HG02798 (cell line): ENCODE data around the gene RGS7.
A peak's percentile ranks its signal among the peaks of the same experiment; 100 is the strongest.
"Not testable (repeated sequence)": the region's sequence is repeated elsewhere in the genome, so short reads cannot be mapped to it uniquely, and the experiment has no call there.

Experiments
- ATAC-seq: cut with Tn5 transposase; IDR thresholded peaks from one replicate; pipeline ENCODE4 v1.9.1; 2021; ENCODE audit warnings: mild to moderate bottlenecking; ENCODE audit not compliant: unreplicated experiment, poor library complexity

Gene RGS7

DNA sequence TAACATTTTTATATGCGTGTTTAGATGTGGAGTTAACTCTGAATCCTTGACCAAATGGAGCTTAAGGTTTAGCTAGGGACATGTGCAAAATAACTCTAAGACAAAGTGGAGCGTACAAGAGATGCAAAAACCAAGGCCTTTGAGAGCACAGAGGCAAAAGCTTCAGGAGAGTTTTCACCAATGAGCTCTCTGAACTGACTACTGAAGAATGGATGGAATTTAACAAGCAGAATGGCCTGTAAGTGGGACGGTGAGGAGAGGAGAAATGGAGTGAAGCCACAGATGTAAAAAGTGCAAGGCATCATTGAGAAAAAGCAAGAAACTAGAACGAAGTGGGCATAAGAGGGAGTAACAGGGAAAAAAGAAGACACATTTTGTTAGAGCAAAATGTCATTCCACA lies 260.0 kb downstream of the RGS7 start:
- no peak for ATAC-seq

GRCh38 chr1:241095847-241096246 lies 261.2 kb downstream of the RGS7 start:
- no peak for ATAC-seq

DNA sequence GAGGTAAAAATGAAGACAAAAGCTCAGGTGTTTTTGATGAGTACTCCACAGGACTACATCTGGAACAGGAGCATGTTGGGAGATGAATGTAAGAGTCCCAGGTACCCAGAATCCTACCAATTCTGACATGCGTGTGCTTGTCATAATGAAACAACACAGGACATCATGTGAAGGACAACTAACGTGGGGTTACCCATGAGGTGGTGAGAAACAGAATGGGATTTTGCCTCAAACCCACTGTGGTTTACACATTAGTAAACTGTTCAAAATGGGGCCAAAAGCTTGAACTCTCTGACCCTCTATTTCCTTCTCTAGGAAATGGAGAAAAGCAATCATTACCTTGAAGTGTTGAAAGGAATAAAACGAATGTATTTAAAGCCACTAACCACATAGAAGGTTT lies 266.2 kb downstream of the RGS7 start:
- ATAC-seq: no peak

DNA sequence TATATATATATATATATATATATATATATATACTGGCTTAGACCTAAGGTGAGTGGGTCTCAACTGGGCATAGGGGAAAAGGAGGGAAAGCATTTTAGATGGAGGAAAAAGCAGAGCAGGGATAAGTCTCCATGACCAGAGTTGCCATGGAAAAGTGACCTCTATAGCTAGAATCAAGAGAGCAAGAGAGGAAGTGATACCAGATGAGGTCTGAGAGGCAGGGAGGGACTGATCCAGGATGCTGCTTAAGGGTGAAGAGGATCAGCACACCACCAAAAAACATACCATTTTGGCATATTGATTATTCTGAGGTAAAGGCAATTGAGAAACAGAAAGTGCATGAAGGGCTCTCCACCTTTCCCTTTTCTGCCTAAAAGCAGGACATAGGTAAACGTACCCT lies 267.9 kb downstream of the RGS7 start:
- not testable (repeated sequence) for ATAC-seq

DNA sequence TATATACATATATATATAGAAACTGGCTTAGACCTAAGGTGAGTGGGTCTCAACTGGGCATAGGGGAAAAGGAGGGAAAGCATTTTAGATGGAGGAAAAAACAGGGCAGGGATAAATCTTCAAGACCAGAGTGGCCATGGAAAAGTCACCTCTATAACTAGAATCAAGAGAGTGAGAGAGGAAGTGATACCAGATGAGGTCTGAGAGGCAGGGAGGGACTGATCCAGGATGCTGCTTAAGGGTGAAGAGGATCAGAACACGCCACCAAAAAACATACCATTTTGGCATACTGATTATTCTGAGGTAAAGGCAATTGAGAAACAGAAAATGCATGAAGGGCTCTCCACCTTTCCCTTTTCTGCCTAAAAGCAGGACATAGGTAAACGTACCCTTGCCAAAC lies 268.9 kb downstream of the RGS7 start:
- peak; percentile 53 for ATAC-seq

DNA sequence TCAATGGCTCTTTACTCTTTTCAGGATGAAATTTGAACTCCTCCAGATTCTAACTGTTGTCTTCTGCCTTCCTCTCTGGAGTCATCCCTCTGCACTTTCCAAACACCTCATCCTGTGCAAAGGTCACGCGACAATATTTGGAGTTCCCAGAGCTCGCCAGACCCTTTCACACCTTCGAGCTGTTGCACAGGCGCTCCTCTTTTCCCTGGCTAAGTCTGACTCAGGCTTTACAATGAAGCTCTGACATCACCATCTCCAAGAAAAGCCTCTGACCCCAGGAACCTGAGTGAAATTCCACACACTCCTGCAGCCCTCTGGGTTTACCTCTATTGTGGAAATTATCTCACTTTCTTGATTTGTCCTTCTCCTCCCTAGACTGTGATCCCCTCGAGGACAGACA lies 270.3 kb downstream of the RGS7 start:
- no peak for ATAC-seq

DNA sequence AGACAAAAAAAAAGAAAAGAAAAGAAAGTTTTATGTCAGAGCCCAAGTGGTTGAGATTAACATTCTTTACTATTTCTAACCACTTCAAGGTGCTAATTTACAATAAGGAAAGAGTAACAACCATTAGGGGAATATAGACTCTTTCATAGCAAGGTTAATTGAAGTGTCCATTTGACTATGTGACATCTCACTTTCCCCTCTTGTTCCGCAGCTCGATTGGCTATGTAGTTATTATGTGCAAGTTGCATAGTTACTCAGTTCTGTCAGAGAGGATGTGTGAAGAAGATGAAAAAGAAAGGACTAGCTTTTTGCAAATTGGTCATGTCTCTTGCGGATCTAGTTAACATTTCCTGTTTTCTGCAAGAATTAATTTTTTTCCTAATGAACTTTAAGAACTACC lies 273.7 kb downstream of the RGS7 start:
- ATAC-seq: no peak

GRCh38 chr1:241081473-241081872 lies 275.5 kb downstream of the RGS7 start:
- no peak for ATAC-seq

DNA sequence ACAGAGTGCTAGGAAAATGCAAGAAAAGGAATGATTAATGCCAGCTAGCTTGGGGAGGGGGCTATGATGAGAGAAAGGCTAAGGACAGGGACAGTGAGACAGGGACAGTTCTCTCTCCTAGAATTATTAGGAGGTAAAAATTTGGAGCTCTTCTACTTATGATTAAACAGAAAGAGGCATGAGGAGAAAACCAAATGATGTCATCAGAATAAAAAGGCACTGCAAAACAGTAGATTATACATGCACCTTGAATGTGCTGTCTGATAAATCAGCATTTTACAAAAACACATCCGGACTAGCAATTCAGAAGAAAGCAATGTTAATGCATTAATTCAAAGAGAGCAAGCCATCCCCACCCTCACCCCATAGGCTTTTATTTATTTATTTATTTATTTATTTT lies 277.5 kb downstream of the RGS7 start:
- ATAC-seq: no peak

GRCh38 chr1:241079047-241079446 lies 278.0 kb downstream of the RGS7 start:
- ATAC-seq: no peak

DNA sequence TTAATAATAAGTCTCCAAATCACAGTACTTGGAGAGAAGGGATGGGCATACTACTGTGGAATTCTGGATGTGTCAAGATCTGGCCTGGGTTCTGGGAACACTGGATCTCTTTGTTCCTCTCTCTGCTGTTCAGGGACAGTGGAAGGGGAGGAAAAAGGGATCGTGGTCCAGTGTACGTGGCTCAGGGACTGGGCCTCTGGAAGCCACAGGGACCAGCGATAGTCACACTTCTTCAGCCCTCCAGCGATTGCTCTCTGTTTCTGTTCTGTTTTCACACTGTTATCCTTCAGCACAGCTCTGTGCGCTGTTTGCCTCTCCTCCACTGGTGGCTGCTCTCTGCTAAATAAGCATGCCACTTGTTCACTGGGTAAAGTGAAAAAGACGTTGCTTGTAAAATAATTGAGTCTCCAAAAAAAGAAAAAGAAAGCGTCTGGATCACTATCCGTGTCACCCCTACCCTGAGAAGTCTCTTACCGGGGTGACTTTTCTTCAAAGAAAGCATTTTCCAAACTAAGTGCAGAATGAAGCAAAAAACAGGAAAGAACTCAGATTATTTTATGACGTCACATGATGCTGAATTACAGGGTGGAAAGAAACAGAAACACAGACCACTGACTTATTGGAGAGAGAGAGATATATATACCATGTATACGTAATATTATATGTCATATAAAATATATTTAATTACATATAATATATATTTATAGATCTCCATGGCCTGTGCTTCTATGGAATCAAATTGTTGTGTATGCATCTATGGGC lies 279.4 kb downstream of the RGS7 start:
- no peak for ATAC-seq

- ATAC-seq: no peak
Observed at GRCh38 chr1:241074507-241074906, 282.5 kb downstream of the RGS7 start.

DNA sequence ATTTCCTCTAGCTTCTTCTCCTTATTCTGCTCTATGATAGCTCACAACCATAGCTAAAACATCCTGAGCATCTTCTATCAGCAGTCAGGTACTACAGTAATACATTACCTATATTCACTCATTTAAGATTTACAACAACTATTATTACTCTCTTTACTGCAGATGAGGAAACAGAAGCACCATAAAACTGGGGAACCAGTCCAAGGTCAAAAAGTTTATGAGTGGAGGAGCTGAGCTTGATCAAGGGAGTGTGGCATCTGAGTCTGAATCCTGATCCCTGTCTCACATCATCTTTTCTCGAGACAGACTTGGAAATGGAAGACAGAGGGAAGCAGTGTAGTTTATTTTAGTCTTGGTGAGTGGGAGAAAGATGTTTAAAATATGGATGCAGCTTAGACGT lies 288.6 kb downstream of the RGS7 start:
- no peak for ATAC-seq

GRCh38 chr1:241063276-241063675 lies 293.7 kb downstream of the RGS7 start:
- ATAC-seq: no peak

GRCh38 chr1:241061062-241061461 lies 295.9 kb downstream of the RGS7 start:
- no peak for ATAC-seq

- ATAC-seq: no peak
Observed at GRCh38 chr1:241048622-241049021, 308.4 kb downstream of the RGS7 start.

- ATAC-seq: no peak
Observed at GRCh38 chr1:241045659-241046058, 311.3 kb downstream of the RGS7 start.

DNA sequence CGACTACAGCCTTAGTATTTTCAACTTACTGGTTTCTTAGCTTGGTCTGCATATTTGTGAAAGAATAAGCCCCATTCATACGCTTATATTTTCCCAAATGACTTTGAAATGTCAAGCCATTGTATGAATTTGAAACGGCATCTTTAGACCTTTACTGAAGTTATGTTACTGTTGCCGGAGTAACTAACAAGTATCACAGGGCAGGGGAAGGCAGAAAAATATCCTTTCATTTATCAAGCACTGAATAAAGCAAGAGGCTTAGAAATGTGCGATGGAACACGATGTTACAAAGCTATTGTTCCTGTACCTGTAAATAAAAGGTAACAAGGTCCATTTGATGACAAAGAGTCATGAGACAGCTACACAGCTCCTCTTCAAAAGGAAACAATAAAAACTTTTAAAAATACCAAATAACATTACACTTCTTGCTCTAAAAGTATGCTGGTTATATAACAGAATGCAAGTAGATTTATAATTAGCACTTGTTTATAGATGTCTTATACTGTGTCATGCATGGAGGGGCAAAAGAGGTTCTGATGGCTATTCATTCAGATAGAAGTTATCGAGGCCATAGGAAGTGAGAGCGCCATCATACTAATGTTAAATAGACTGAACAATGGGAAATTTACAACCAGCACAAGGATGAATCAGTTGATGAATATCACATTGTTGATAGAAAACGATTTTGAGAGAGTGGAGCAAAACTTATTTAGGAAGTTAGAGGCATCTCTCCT lies 322.6 kb downstream of the RGS7 start:
- ATAC-seq: no peak

DNA sequence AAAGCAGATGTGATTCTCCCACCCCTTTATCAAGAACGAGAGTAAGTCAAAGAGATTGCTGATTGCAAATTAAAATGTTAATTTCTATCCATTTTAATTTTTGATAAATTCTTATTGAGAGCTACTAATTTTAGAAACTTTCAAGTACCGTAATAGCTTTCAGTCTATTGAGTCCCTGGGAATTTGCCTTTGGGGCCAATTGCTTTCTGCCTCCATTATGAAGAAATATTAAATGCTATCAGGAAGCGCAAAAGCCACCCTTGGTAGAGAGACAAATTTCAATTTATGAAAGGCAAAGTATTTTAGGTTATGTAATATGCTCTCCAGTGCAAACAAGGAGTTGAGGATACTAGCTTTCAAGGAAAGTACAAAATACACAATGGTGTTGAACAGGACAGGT lies 332.2 kb downstream of the RGS7 start:
- no peak for ATAC-seq

DNA sequence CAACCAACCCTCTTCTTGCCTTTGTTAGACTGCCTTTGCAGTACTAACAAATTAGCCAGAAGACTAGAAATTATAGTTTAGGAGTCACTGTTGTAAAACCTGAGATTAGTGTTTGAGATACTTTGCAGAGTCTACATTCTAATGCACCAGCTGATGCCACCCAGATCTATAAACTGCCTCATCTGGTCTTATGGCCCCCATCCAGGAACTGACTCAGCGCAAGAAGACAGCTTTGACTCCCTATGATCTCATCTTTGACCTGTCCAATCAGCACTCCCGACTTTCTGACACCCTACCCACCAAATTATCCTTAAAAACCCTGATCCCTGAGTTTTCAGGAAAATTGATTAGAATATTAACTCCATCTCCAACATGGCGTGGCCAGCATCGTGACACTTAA lies 334.6 kb downstream of the RGS7 start:
- no peak for ATAC-seq

GRCh38 chr1:241020851-241021697 lies 335.9 kb downstream of the RGS7 start:
- no peak for ATAC-seq
